ENCODE measurements around the gene PRR5L.

- no peak for TF ChIP-seq CTCF (IDR thresholded peaks at IDR 0.05)
- TF ChIP-seq POLR2A (IDR thresholded peaks at IDR 0.05) = no peak
These were observed 205.1 kb downstream of the PRR5L start for GRCh38 chr11:36501236-36501635.
